ENCODE data around the gene RAB11FIP2. TPM values are rescaled to one million over a fixed set of nuclear protein-coding genes. Genes with fewer than 3 reads are reported as not detected.

Gene RAB11FIP2
- total RNA-seq, 1 experiment from 2014 or later = 12.2 TPM

- no peak overlapping the region for H3K27ac Mint-ChIP-seq
- no peak overlapping the region for H3K4me3 Mint-ChIP-seq
- CTCF ChIA-PET = no interaction called here
- no peaks in the 10 kb centered on the region for H3K36me3 Mint-ChIP-seq
- ATAC-seq (no peak), DNase-seq (ENCODE audit: low spot score) (no peak)
- no peaks in the 10 kb centered on the region for H3K4me1 Mint-ChIP-seq
- H3K9me3 Mint-ChIP-seq = no peaks in the 10 kb centered on the region
- POLR2A ChIA-PET = interaction anchor here (0.6 to 0.7 kb wide), 3 partner anchors 43 to 265 kb away, joined by 3 to 11 read pairs (median 7); no protein-coding TSS in a partner anchor
- no peaks in the 10 kb centered on the region for H3K27me3 Mint-ChIP-seq (ENCODE audit: low read depth)
- no peak for TF ChIP-seq E2F4 (CRISPR knock-in tag; IDR thresholded peaks at IDR 0.05; ENCODE audit: borderline replicate concordance, low read depth)
- TF ChIP-seq MYBL2 (CRISPR knock-in tag; IDR thresholded peaks at IDR 0.05) = no peak
- no peak for TF ChIP-seq MXD4 (CRISPR knock-in tag; IDR thresholded peaks at IDR 0.05; ENCODE audit: borderline replicate concordance)
- no peak for TF ChIP-seq HMGXB4 (CRISPR knock-in tag; IDR thresholded peaks at IDR 0.05)
- TF ChIP-seq MLX (CRISPR knock-in tag; IDR thresholded peaks at IDR 0.05) = no peak
- no peak for TF ChIP-seq ETV6 (CRISPR knock-in tag; IDR thresholded peaks at IDR 0.05)
- TF ChIP-seq ZNF512 (CRISPR knock-in tag; IDR thresholded peaks at IDR 0.05; ENCODE audit: borderline replicate concordance) = no peak
- no peak for TF ChIP-seq FOXK1 (CRISPR knock-in tag; IDR thresholded peaks at IDR 0.05)
- TF ChIP-seq ZNF121 (CRISPR knock-in tag; IDR thresholded peaks at IDR 0.05) = no peak
- no peak for TF ChIP-seq PRDM15 (CRISPR knock-in tag; IDR thresholded peaks at IDR 0.05)
- TF ChIP-seq AFF4 (CRISPR knock-in tag; IDR thresholded peaks at IDR 0.05; ENCODE audit: borderline replicate concordance) = no peak
- TF ChIP-seq ZNF423 (CRISPR knock-in tag; IDR thresholded peaks at IDR 0.05) = no peak
- no peak for TF ChIP-seq ZNF532 (CRISPR knock-in tag; IDR thresholded peaks at IDR 0.05; ENCODE audit: borderline replicate concordance)
- TF ChIP-seq NFATC4 (CRISPR knock-in tag; IDR thresholded peaks at IDR 0.05) = no peak
- no peak for TF ChIP-seq FOXP1 (CRISPR knock-in tag; IDR thresholded peaks at IDR 0.05; ENCODE audit: borderline replicate concordance)
- no peak for TF ChIP-seq RELA (CRISPR knock-in tag; IDR thresholded peaks at IDR 0.05; ENCODE audit: borderline replicate concordance)
- TF ChIP-seq PREB (CRISPR knock-in tag; IDR thresholded peaks at IDR 0.05; ENCODE audit: borderline replicate concordance) = no peak
- TF ChIP-seq CREB1 (CRISPR knock-in tag; IDR thresholded peaks at IDR 0.05) = no peak
- TF ChIP-seq ZBTB21 (CRISPR knock-in tag; IDR thresholded peaks at IDR 0.05; ENCODE audit: borderline replicate concordance) = no peak
These were observed 43.6 kb downstream of the RAB11FIP2 start for GRCh38 chr10:118003126-118003525.

Data from WTC11 (cell line).